ENCODE data around the gene DNAH1. TPM values are rescaled to one million over a fixed set of nuclear protein-coding genes. Genes with fewer than 3 reads are reported as not detected.

Gene DNAH1
- total RNA-seq, 1 donor from 2014 or later, result 0.80 TPM

- Histone ChIP-seq H3K27me3 (peaks cover 2% of the 10 kb centered on the region), H3K4me2 (no peak overlapping the region), H3K27ac (no peak overlapping the region), H3K4me3 (no peak overlapping the region), H3K36me3 (no peaks in the 10 kb centered on the region), H3K79me2 (ENCODE audit: low read depth) (no peaks in the 10 kb centered on the region), H2AFZ (replicated peaks) (no peak overlapping the region), H3K4me1 (peaks cover 11% of the 10 kb centered on the region), H3F3A (ENCODE audit: low read depth) (peaks cover 9% of the 10 kb centered on the region), H3K9me3 (ENCODE audit: low read depth) (no peaks in the 10 kb centered on the region), H4K20me1 (ENCODE audit: low read depth) (no peaks in the 10 kb centered on the region), H3K9ac (no peak overlapping the region)
- peak overlapping the region; percentile 8 for H3K27ac Mint-ChIP-seq
- H3K4me3 Mint-ChIP-seq, result no peak overlapping the region
- TF ChIP-seq, protein P1, sequence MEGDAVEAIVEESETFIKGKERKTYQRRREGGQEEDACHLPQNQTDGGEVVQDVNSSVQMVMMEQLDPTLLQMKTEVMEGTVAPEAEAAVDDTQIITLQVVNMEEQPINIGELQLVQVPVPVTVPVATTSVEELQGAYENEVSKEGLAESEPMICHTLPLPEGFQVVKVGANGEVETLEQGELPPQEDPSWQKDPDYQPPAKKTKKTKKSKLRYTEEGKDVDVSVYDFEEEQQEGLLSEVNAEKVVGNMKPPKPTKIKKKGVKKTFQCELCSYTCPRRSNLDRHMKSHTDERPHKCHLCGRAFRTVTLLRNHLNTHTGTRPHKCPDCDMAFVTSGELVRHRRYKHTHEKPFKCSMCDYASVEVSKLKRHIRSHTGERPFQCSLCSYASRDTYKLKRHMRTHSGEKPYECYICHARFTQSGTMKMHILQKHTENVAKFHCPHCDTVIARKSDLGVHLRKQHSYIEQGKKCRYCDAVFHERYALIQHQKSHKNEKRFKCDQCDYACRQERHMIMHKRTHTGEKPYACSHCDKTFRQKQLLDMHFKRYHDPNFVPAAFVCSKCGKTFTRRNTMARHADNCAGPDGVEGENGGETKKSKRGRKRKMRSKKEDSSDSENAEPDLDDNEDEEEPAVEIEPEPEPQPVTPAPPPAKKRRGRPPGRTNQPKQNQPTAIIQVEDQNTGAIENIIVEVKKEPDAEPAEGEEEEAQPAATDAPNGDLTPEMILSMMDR (IDR thresholded peaks at IDR 0.05), result no peak
- TF ChIP-seq EZH2 (IDR thresholded peaks at IDR 0.05), result no peak
- no peak for TF ChIP-seq EZH2phosphoT487 (IDR thresholded peaks at IDR 0.05)
- H3K9me3 Mint-ChIP-seq, result no peaks in the 10 kb centered on the region
- no peak for DNase-seq (ENCODE audit: low spot score)
- peaks cover 9% of the 10 kb centered on the region for H3K27me3 Mint-ChIP-seq (ENCODE audit: insufficient read depth, low read depth)
- H3K4me1 Mint-ChIP-seq, result peaks cover 15% of the 10 kb centered on the region
- no peaks in the 10 kb centered on the region for H3K36me3 Mint-ChIP-seq
Observed at GRCh38 chr3:52324676-52325075, 8.6 kb downstream of the DNAH1 start.

DNA sequence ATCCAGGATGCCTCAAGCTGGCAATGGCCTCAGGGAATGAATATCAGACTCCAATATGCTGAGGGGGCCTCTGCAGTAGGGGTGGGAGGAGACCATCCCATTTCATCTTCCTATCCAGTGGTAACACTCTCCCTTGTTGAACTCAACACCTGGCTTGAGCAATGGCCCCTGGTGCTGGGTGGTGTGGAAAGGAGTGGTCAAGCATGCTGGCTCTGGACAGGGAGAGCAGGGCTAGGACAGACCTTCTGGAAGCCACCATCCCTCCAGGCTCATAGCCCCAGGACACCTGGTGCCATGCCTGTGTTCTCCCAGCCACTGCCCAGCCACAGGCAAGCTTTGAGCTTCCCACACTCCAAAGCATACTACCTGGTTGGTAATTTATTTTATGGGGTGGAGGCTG lies 9.6 kb downstream of the DNAH1 start:
- Histone ChIP-seq H3K9me3 (ENCODE audit: low read depth) (no peaks in the 10 kb centered on the region), H3K27me3 (no peaks in the 10 kb centered on the region), H3F3A (ENCODE audit: low read depth) (peaks cover 3% of the 10 kb centered on the region), H3K4me2 (no peak overlapping the region), H3K79me2 (ENCODE audit: low read depth) (no peaks in the 10 kb centered on the region), H3K27ac (no peak overlapping the region), H4K20me1 (ENCODE audit: low read depth) (no peaks in the 10 kb centered on the region), H3K9ac (no peak overlapping the region), H3K36me3 (no peaks in the 10 kb centered on the region), H2AFZ (replicated peaks) (no peak overlapping the region), H3K4me1 (peaks cover 4% of the 10 kb centered on the region), H3K4me3 (no peak overlapping the region)
- no peaks in the 10 kb centered on the region for H3K9me3 Mint-ChIP-seq
- no peak overlapping the region for H3K4me3 Mint-ChIP-seq
- no peak overlapping the region for H3K27ac Mint-ChIP-seq
- H3K36me3 Mint-ChIP-seq, result no peaks in the 10 kb centered on the region
- DNase-seq (ENCODE audit: low spot score), result no peak
- TF ChIP-seq, protein P1 (IDR thresholded peaks at IDR 0.05), result no peak
- TF ChIP-seq EZH2 (IDR thresholded peaks at IDR 0.05) (no peak), EZH2phosphoT487 (IDR thresholded peaks at IDR 0.05) (no peak)
- H3K4me1 Mint-ChIP-seq, result peaks cover 11% of the 10 kb centered on the region
- peaks cover 9% of the 10 kb centered on the region for H3K27me3 Mint-ChIP-seq (ENCODE audit: insufficient read depth, low read depth)

- TF ChIP-seq, protein P1 (IDR thresholded peaks at IDR 0.05), result no peak
- TF ChIP-seq EZH2 (IDR thresholded peaks at IDR 0.05) (no peak), EZH2phosphoT487 (IDR thresholded peaks at IDR 0.05) (no peak)
- H3K36me3 ChIP-seq, result no peaks in the 10 kb centered on the region
- peaks cover 5% of the 10 kb centered on the region for H3K4me1 Mint-ChIP-seq
- H3K36me3 Mint-ChIP-seq, result no peaks in the 10 kb centered on the region
- no peak overlapping the region for H2AFZ ChIP-seq (replicated peaks)
- no peaks in the 10 kb centered on the region for H3K9me3 Mint-ChIP-seq
- H3K4me1 ChIP-seq, result peaks cover 4% of the 10 kb centered on the region
- no peaks in the 10 kb centered on the region for H3K79me2 ChIP-seq (ENCODE audit: low read depth)
- no peak for DNase-seq (ENCODE audit: low spot score)
- H3K27ac Mint-ChIP-seq, result no peak overlapping the region
- H3K9me3 ChIP-seq (ENCODE audit: low read depth), result no peaks in the 10 kb centered on the region
- no peaks in the 10 kb centered on the region for H4K20me1 ChIP-seq (ENCODE audit: low read depth)
- H3F3A ChIP-seq (ENCODE audit: low read depth), result no peaks in the 10 kb centered on the region
- no peak overlapping the region for H3K27ac ChIP-seq
- no peaks in the 10 kb centered on the region for H3K27me3 ChIP-seq
- H3K4me3 ChIP-seq, result no peak overlapping the region
- H3K4me2 ChIP-seq, result no peak overlapping the region
- H3K27me3 Mint-ChIP-seq (ENCODE audit: insufficient read depth, low read depth), result peaks cover 9% of the 10 kb centered on the region
- no peak overlapping the region for H3K4me3 Mint-ChIP-seq
- H3K9ac ChIP-seq, result no peak overlapping the region
Observed at GRCh38 chr3:52326976-52327375, 10.9 kb downstream of the DNAH1 start.

All from neural progenitor cell (in vitro differentiated cells).